AG04450 (cell line): Measurements from ENCODE around the gene B3GAT1. TPM values are rescaled to one million over a fixed set of nuclear protein-coding genes. Genes with fewer than 3 reads are reported as not detected.

Experiments used
- CTCF ChIA-PET: fragments of 300-600, 350-600 bp; formaldehyde crosslinking; extraction: SDS; loops from one replicate; lab custom pipeline; 2022; ENCODE audit warnings: antibody characterized with exemption, inconsistent platforms; lab: Charles Lee
- POLR2A ChIA-PET: fragments of 350-600 bp; formaldehyde crosslinking; extraction: SDS; loops from one replicate; lab custom pipeline; 2021; ENCODE audit warnings: antibody characterized with exemption, inconsistent platforms; lab: Yijun Ruan, JAX
- DNase-seq: peaks from one replicate; pipeline ENCODE4 v3.0.0-alpha.2; 2011; ENCODE audit warnings: low read depth, low spot score
- H3K27ac ChIP-seq: one replicate; pipeline ENCODE4 v1.5.1; 2012; ENCODE audit warnings: low read depth, low read length, control low read depth
- H3K27me3 ChIP-seq: one replicate; pipeline ENCODE4 v1.6.0; 2012; ENCODE audit warnings: low read length; ENCODE audit not compliant: control insufficient read depth, insufficient read depth
- H3K4me3 ChIP-seq: 2 replicates; pipeline ENCODE4 v1.5.1; 2011; ENCODE audit warnings: mild to moderate bottlenecking, low read depth, low read length, control low read depth
- H3K9me3 ChIP-seq: 2 replicates; pipeline ENCODE4 v1.5.1; 2012; ENCODE audit warnings: low read length; ENCODE audit not compliant: control insufficient read depth, insufficient read depth
- polyA plus RNA-seq: library from polyadenylated mRNA; depleted of rRNA; stranded (reverse); fragments of >200 nt; gene quantifications from 2 replicates; pipeline ENCODE4 v1.2.3, GENCODE V29; 2011
- TF ChIP-seq, protein P1 (sequence below): IDR thresholded peaks from 2 replicates; pipeline ENCODE4 v1.5.1; 2011; ENCODE audit warnings: low read depth, low read length, control low read depth, inconsistent platforms

The B3GAT1 gene
- polyA plus RNA-seq, 1 experiment: not detected

DNA sequence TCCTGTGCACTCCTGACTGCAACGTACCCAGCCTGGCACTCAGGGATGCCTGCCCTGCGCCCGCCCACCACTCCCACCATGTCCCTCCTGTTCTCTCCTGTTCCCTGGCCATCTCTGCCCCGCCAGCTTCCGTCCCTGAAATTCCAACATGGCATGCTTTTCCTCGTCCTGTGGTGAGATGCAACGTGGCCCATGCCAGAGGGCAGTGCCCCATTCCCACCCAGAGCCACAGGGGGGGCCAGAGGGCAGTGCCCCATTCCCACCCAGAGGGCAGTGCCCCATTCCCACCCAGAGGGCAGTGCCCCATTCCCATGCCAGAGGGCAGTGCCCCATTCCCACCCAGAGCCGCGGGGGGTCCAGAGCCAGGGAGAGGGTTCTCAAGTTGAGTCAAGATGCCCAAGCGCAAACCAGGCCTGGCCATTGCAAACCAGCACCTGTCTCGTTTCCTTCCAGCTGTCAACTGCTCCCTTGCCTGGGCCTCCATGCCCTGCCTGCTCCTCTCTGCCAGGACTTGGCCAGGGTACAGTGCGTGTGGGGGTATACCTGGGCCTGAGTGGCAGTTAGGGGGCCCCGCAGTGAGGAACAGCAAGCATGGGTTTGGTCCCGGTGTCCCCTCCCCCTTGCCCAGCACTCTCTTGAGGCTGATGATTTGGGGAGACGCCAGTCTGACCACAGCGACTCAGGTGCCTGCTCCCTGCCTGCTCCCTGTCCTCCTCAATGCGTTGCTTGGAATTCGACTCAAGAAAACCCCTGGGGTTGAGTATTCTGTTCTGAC, 14.6 kb downstream of the B3GAT1 start:
- ChIA-PET POLR2A (no interaction called here), CTCF (no interaction called here)
- Histone ChIP-seq H3K27ac (no peak overlapping the region), H3K4me3 (no peak overlapping the region), H3K9me3 (peaks cover 66% of the 10 kb centered on the region), H3K27me3 (no peaks in the 10 kb centered on the region)
- TF ChIP-seq, protein P1, sequence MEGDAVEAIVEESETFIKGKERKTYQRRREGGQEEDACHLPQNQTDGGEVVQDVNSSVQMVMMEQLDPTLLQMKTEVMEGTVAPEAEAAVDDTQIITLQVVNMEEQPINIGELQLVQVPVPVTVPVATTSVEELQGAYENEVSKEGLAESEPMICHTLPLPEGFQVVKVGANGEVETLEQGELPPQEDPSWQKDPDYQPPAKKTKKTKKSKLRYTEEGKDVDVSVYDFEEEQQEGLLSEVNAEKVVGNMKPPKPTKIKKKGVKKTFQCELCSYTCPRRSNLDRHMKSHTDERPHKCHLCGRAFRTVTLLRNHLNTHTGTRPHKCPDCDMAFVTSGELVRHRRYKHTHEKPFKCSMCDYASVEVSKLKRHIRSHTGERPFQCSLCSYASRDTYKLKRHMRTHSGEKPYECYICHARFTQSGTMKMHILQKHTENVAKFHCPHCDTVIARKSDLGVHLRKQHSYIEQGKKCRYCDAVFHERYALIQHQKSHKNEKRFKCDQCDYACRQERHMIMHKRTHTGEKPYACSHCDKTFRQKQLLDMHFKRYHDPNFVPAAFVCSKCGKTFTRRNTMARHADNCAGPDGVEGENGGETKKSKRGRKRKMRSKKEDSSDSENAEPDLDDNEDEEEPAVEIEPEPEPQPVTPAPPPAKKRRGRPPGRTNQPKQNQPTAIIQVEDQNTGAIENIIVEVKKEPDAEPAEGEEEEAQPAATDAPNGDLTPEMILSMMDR: no peak
- no peak for DNase-seq

DNA sequence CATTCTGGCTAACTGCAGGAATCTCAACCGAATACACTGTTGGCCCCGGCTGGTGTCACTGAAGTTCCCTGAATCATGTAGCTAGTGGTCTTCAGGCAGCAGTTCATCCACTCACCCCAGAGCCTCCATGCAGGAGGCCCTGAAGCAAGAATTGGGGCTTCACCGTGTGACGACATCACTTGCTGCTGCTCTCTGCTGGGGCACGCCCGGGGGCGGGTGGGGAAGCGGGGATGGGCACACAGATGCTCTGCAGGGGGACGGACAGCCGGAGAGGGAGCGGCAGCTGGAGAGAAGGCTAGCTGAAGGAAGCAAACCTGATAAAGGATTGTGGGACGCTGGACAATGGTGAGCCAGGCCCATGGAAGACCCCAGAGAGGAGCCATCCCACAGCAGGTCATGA, 17.0 kb downstream of the B3GAT1 start:
- TF ChIP-seq, protein P1: no peak
- DNase-seq: no peak
- no peak overlapping the region for H3K27ac ChIP-seq
- H3K9me3 ChIP-seq: peaks cover 74% of the 10 kb centered on the region
- ChIA-PET CTCF (no interaction called here), POLR2A (no interaction called here)
- H3K4me3 ChIP-seq: no peak overlapping the region
- H3K27me3 ChIP-seq: no peaks in the 10 kb centered on the region

DNA sequence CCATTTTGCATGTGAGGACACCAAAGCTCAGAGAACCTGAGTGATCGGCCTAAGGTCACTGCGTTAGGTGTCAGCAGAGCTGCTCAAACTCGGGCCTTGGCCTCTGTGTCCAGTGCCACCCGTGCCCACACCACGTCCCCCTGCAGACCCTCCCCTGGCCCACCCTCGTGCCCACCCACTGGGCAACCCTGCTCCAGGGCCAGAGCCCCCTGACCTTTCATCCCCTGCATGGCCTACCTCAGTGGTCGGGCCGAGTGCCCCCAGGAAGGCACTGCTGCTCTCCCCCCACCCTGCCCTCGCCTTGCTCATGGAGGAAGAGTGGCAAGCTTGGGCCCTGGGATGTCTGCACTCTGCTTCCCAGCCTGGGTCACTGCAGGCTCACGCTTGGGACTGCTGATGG, 17.7 kb downstream of the B3GAT1 start:
- ChIA-PET CTCF (no interaction called here), POLR2A (no interaction called here)
- Histone ChIP-seq H3K4me3 (no peak overlapping the region), H3K27me3 (no peaks in the 10 kb centered on the region), H3K27ac (no peak overlapping the region), H3K9me3 (peaks cover 74% of the 10 kb centered on the region)
- DNase-seq: no peak
- TF ChIP-seq, protein P1: no peak

DNA sequence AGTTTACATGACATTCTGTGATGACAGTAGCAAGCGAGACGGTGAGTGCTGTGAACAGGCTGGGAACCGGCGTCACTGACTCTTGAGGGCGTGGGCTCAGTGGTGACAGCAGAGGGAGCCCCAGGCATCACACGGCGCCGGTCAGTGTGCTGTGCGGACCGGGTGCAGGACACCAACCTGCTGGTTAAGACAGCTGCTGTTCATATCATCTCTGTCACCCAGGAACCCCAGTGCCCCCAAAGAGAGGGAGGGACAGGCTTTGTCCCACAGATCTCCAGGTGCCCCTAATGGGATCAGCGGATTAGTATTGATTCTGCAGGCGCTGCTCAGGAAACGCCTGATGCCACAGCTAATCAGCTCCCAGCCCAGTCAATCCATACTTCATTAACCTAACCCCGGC, 18.4 kb downstream of the B3GAT1 start:
- no peak overlapping the region for H3K4me3 ChIP-seq
- ChIA-PET CTCF (no interaction called here), POLR2A (no interaction called here)
- TF ChIP-seq, protein P1: no peak
- H3K9me3 ChIP-seq: peaks cover 70% of the 10 kb centered on the region
- H3K27ac ChIP-seq: no peak overlapping the region
- no peak for DNase-seq
- no peaks in the 10 kb centered on the region for H3K27me3 ChIP-seq

DNA sequence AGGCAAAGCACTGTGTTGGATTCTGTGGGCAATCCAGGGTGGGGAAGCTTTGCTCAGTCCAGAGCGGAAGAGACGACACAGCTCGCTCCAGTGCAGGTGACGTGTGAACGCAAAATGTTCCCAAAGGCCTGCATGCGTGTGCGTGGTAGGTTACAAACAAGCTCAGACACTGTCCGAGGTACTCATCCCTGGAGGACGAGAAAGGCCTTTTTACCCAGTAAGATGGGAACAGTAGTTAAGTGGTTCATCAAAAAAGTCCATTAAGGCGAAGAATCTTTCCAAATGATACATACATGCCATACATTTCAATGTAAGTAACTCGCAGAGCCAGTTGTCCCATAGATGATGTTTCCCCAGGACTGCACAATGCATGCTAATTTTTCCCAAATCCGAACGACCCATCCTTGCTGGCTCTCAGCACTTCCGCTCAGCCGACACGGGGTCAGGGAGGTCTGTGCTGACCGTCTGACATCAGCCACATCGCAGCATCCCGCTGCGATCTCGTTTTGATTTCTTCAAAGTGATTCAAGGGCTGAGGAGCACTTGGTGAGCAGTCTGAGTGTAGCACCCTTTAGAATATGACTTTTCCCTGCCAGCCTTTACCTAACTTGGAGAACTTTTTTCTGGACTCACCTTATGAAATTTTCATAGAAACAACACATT, 19.0 kb downstream of the B3GAT1 start:
- no peaks in the 10 kb centered on the region for H3K27me3 ChIP-seq
- no peak overlapping the region for H3K27ac ChIP-seq
- CTCF ChIA-PET: no interaction called here
- no peak for DNase-seq
- POLR2A ChIA-PET: no interaction called here
- H3K4me3 ChIP-seq: no peak overlapping the region
- H3K9me3 ChIP-seq: peaks cover 64% of the 10 kb centered on the region
- TF ChIP-seq, protein P1: no peak
